Loucy (cell line): ENCODE results near the gene NCDN.

Source experiments
- EZH2phosphoT487 ChIP-seq: fragments of 200-600 bp; IDR thresholded peaks from 2 replicates; pipeline ENCODE4 v1.6.1; 2018; ENCODE audit warnings: antibody characterized with exemption, mild to moderate bottlenecking, moderate library complexity, borderline replicate concordance
- TF ChIP-seq, protein P1 (sequence below): fragments of 200-600 bp; sonication (generic); conservative IDR thresholded peaks from 2 replicates; pipeline ENCODE4 v1.5.1; 2014; ENCODE audit warnings: mild to moderate bottlenecking, antibody characterized with exemption, low read length

DNA sequence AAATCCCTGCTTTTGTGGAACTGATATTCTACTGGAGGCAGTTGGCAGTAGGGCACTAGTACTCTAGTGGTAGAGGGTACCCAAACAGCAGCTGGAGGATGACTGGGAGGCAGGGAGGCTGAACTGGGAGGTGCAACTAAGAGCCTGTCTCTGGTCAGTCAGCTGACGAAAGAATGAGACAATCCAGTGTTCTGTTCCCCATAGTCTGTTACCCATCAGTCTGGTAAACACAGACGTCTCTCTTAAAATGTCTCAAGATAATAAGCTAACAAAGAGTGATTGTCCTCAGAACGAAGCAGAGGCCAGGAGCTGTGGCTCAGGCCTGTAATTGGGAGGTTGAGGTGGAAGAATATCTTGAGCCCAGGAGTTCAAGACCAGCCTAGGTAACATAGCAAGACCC lies 45.9 kb downstream of the NCDN start:
- TF ChIP-seq, protein P1, sequence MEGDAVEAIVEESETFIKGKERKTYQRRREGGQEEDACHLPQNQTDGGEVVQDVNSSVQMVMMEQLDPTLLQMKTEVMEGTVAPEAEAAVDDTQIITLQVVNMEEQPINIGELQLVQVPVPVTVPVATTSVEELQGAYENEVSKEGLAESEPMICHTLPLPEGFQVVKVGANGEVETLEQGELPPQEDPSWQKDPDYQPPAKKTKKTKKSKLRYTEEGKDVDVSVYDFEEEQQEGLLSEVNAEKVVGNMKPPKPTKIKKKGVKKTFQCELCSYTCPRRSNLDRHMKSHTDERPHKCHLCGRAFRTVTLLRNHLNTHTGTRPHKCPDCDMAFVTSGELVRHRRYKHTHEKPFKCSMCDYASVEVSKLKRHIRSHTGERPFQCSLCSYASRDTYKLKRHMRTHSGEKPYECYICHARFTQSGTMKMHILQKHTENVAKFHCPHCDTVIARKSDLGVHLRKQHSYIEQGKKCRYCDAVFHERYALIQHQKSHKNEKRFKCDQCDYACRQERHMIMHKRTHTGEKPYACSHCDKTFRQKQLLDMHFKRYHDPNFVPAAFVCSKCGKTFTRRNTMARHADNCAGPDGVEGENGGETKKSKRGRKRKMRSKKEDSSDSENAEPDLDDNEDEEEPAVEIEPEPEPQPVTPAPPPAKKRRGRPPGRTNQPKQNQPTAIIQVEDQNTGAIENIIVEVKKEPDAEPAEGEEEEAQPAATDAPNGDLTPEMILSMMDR: no peak
- TF ChIP-seq EZH2phosphoT487: no peak
